Natural killer cell (primary cell): Measurements from ENCODE around the gene MEN1. TPM values are rescaled to one million over a fixed set of nuclear protein-coding genes. Genes with fewer than 3 reads are reported as not detected.

Experiments used
- ATAC-seq, 3 donors: fragments of 150-1000 bp in 2 of 3; fragments of 200-7000 bp in 1 of 3; cut with Tn5 transposase; 1 replicate in 1 of 3; 2 replicates in 2 of 3; pipeline ENCODE4 v1.10.0; 2021; ENCODE audit warnings: mild to moderate bottlenecking in 2 of 3, moderate library complexity in 2 of 3
- DNase-seq, 2 donors: peaks; one replicate each; pipeline versions ENCODE4 v3.0.0 to v3.0.0-alpha.2; 2013 to 2021; ENCODE audit warnings: mixed read lengths in 1 of 2
- H3K27ac ChIP-seq: one replicate; pipeline ENCODE4 v1.5.1; 2013; ENCODE audit warnings: mild to moderate bottlenecking, low read length
- H3K27me3 ChIP-seq: one replicate; pipeline ENCODE4 v1.6.1; 2013; ENCODE audit warnings: low read length; ENCODE audit not compliant: control insufficient read depth, insufficient read depth
- H3K36me3 ChIP-seq: one replicate; pipeline ENCODE4 v1.6.1; 2013; ENCODE audit warnings: low read length; ENCODE audit not compliant: control insufficient read depth, insufficient read depth
- H3K4me1 ChIP-seq: one replicate; pipeline ENCODE4 v1.6.1; 2013; ENCODE audit warnings: low read length; ENCODE audit not compliant: control insufficient read depth, insufficient read depth
- H3K4me3 ChIP-seq: one replicate; pipeline ENCODE4 v1.5.1; 2013; ENCODE audit warnings: low read length
- H3K9me3 ChIP-seq: one replicate; pipeline ENCODE4 v1.6.1; 2013; ENCODE audit warnings: low read length; ENCODE audit not compliant: control insufficient read depth, insufficient read depth
- H3K27ac Mint-ChIP-seq, 2 donors: one replicate each; pipeline ENCODE4 v1.8.0; 2022; ENCODE audit warnings: mild to moderate bottlenecking in 2 of 2, mixed read lengths in 2 of 2, moderate library complexity in 1 of 2
- H3K27me3 Mint-ChIP-seq, 2 donors: one replicate each; pipeline ENCODE4 v1.8.0; 2022; ENCODE audit warnings: low read depth in 2 of 2, mixed read lengths in 2 of 2
- H3K36me3 Mint-ChIP-seq: one replicate; pipeline ENCODE4 v1.8.0; 2022; ENCODE audit warnings: mixed read lengths
- H3K4me1 Mint-ChIP-seq, 2 donors: one replicate each; pipeline ENCODE4 v1.8.0; 2022; ENCODE audit warnings: mixed read lengths in 2 of 2
- H3K4me3 Mint-ChIP-seq: one replicate; pipeline ENCODE4 v1.8.0; 2022; ENCODE audit warnings: mild to moderate bottlenecking, moderate library complexity, mixed read lengths
- H3K9me3 Mint-ChIP-seq, 2 donors: one replicate each; pipeline ENCODE4 v1.8.0; 2022; ENCODE audit warnings: mixed read lengths in 2 of 2
- CTCF ChIP-seq: fragments of 200-600 bp; IDR thresholded peaks from one replicate; pipeline ENCODE4 v1.8.0; 2022; ENCODE audit warnings: antibody characterized with exemption
- WGBS: methylation state at CpG from one replicate; pipeline ENCODE4 v1.1.7; 2013; ENCODE audit warnings: missing lambda C conversion rate; ENCODE audit not compliant: insufficient coverage; 5-methylcytosine and 5-hydroxymethylcytosine counted together
- intact Hi-C: fragments of 100-400 bp; cut with micrococcal nuclease; formaldehyde crosslinking; loops from one replicate; pipeline ENCODE4 v1.14.2; 2022
- total RNA-seq, 4 donors: library from RNA; stranded (reverse); fragments of 120-200 nt in 1 of 4; gene quantifications; one replicate each; pipeline versions ENCODE4 v1.2.3 to v1.2.4, GENCODE V29; 2013 to 2022

Gene MEN1
- total RNA-seq, 3 donors from 2014 or later (not counting 1 experiment from before 2014, with no cell fraction given) = 29.3 to 42.2 (median 32.2) TPM

GRCh38 chr11:64832467-64833197 lies 22.3 kb upstream of the MEN1 start:
- Histone ChIP-seq H3K9me3 (no peaks in the 10 kb centered on the region), H3K27ac (no peak overlapping the region), H3K27me3 (no peaks in the 10 kb centered on the region), H3K36me3 (no peaks in the 10 kb centered on the region), H3K4me1 (peaks cover 11% of the 10 kb centered on the region), H3K4me3 (no peak overlapping the region)
- DNase-seq (no peak), ATAC-seq (no peak)
- Mint-ChIP-seq H3K4me3 (no peak overlapping the region), H3K27ac (no peak overlapping the region), H3K36me3 (no peaks in the 10 kb centered on the region), H3K9me3 (no peaks in the 10 kb centered on the region), H3K4me1 (peaks cover 3 to 4% of the 10 kb centered on the region in 2 donors), H3K27me3 (no peaks in the 10 kb centered on the region)
- intact Hi-C loops = no loop called here
- no peak for TF ChIP-seq CTCF
- WGBS = 92% methylated on average over 20 of the region's 21 CpGs

GRCh38 chr11:64831411-64831891 lies 21.1 kb upstream of the MEN1 start:
- no peak overlapping the region for H3K27ac ChIP-seq
- WGBS = 94% methylated on average over 24 of the region's 24 CpGs
- H3K36me3 ChIP-seq = no peaks in the 10 kb centered on the region
- Mint-ChIP-seq H3K4me1 (peaks cover 0 to 3% of the 10 kb centered on the region in 2 donors), H3K4me3 (no peak overlapping the region), H3K27ac (no peak overlapping the region), H3K9me3 (no peaks in the 10 kb centered on the region), H3K27me3 (no peaks in the 10 kb centered on the region), H3K36me3 (no peaks in the 10 kb centered on the region)
- ATAC-seq (no peak), DNase-seq (no peak)
- intact Hi-C loops = no loop called here
- H3K4me1 ChIP-seq = no peaks in the 10 kb centered on the region
- no peaks in the 10 kb centered on the region for H3K9me3 ChIP-seq
- no peak overlapping the region for H3K4me3 ChIP-seq
- TF ChIP-seq CTCF = no peak
- H3K27me3 ChIP-seq = no peaks in the 10 kb centered on the region

- no peak for TF ChIP-seq CTCF
- H3K4me1 ChIP-seq = no peaks in the 10 kb centered on the region
- 94% methylated on average over 43 of the region's 43 CpGs for WGBS
- no peaks in the 10 kb centered on the region for H3K36me3 ChIP-seq
- no peaks in the 10 kb centered on the region for H3K9me3 Mint-ChIP-seq
- no peak overlapping the region for H3K27ac Mint-ChIP-seq
- no peak overlapping the region for H3K4me3 ChIP-seq
- peaks cover 0 to 3% of the 10 kb centered on the region in 2 donors for H3K4me1 Mint-ChIP-seq
- H3K36me3 Mint-ChIP-seq = no peaks in the 10 kb centered on the region
- H3K4me3 Mint-ChIP-seq = no peak overlapping the region
- H3K27me3 Mint-ChIP-seq = no peaks in the 10 kb centered on the region
- H3K9me3 ChIP-seq = no peaks in the 10 kb centered on the region
- H3K27ac ChIP-seq = no peak overlapping the region
- ATAC-seq = no peak
- no peak for DNase-seq
- H3K27me3 ChIP-seq = no peaks in the 10 kb centered on the region
- intact Hi-C loops = no loop called here
These were observed 19.3 kb upstream of the MEN1 start for GRCh38 chr11:64829536-64830251.
